ENCODE measurements around the gene RANGRF. TPM values are rescaled to one million over a fixed set of nuclear protein-coding genes. Genes with fewer than 3 reads are reported as not detected.

RANGRF gene
- total RNA-seq, 1 experiment from 2014 or later, result 15.6 TPM

- intact Hi-C loops (cut with micrococcal nuclease; ENCODE audit: unreplicated experiment), result no loop called here
- BruUV-seq (replicated peaks), result no TSS peak
- TF ChIP-seq, protein P1, sequence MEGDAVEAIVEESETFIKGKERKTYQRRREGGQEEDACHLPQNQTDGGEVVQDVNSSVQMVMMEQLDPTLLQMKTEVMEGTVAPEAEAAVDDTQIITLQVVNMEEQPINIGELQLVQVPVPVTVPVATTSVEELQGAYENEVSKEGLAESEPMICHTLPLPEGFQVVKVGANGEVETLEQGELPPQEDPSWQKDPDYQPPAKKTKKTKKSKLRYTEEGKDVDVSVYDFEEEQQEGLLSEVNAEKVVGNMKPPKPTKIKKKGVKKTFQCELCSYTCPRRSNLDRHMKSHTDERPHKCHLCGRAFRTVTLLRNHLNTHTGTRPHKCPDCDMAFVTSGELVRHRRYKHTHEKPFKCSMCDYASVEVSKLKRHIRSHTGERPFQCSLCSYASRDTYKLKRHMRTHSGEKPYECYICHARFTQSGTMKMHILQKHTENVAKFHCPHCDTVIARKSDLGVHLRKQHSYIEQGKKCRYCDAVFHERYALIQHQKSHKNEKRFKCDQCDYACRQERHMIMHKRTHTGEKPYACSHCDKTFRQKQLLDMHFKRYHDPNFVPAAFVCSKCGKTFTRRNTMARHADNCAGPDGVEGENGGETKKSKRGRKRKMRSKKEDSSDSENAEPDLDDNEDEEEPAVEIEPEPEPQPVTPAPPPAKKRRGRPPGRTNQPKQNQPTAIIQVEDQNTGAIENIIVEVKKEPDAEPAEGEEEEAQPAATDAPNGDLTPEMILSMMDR (IDR thresholded peaks at IDR 0.05; ENCODE audit: unreplicated experiment), result no peak
- no peak for DNase-seq
- CTCF ChIA-PET, result interaction anchor here (0.9 kb wide), 1 partner anchor 43 kb away, joined by 3 read pairs; no protein-coding TSS in a partner anchor
- Mint-ChIP-seq H3K4me1 (ENCODE audit: low read depth, unreplicated experiment) (no peaks in the 10 kb centered on the region), H3K27me3 (ENCODE audit: unreplicated experiment) (peaks cover 23% of the 10 kb centered on the region), H3K36me3 (ENCODE audit: insufficient read depth, unreplicated experiment) (no peaks in the 10 kb centered on the region), H3K4me3 (ENCODE audit: low read depth, unreplicated experiment) (no peak overlapping the region), H3K27ac (ENCODE audit: unreplicated experiment) (no peak overlapping the region), H3K9me3 (ENCODE audit: low read depth, unreplicated experiment) (no peaks in the 10 kb centered on the region)
These were observed 49.6 kb downstream of the RANGRF start for GRCh38 chr17:8337802-8338752.

DNA sequence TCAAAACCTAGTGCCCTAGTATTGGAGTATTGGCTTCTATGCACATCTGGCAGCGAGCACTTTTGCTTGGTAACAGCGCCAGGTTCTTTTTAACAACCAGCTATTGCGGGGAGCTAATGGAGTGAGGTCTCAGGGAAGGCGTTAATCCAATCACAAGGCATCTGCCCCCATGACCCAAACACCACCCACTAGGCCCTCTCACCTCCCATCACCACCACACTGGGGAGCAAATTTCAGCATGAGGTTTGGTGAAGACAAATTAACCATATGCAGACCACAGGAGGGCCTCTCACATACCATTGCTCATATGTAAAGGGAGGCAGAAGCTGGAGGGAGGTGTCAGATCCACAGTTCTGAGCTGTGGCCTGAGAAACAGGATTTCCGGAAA is 50.3 kb downstream of the RANGRF start:
- H3K27me3 Mint-ChIP-seq (ENCODE audit: unreplicated experiment), result peaks cover 23% of the 10 kb centered on the region
- intact Hi-C loops (cut with micrococcal nuclease; ENCODE audit: unreplicated experiment), result no loop called here
- no peak overlapping the region for H3K27ac Mint-ChIP-seq (ENCODE audit: unreplicated experiment)
- no peaks in the 10 kb centered on the region for H3K9me3 Mint-ChIP-seq (ENCODE audit: low read depth, unreplicated experiment)
- no peak for DNase-seq
- TF ChIP-seq, protein P1 (IDR thresholded peaks at IDR 0.05; ENCODE audit: unreplicated experiment), result no peak
- no peaks in the 10 kb centered on the region for H3K4me1 Mint-ChIP-seq (ENCODE audit: low read depth, unreplicated experiment)
- H3K36me3 Mint-ChIP-seq (ENCODE audit: insufficient read depth, unreplicated experiment), result no peaks in the 10 kb centered on the region
- no peak overlapping the region for H3K4me3 Mint-ChIP-seq (ENCODE audit: low read depth, unreplicated experiment)
- CTCF ChIA-PET, result interaction anchor here (0.9 kb wide), 1 partner anchor 43 kb away, joined by 3 read pairs; no protein-coding TSS in a partner anchor
- BruUV-seq (replicated peaks), result no TSS peak

GRCh38 chr17:8339540-8339939 is 51.1 kb downstream of the RANGRF start, which contains the start of gene ODF4:
Gene ODF4 (plus strand): TSS chr17:8339840. CDS start chr17:8340052, 212 bp downstream.
- intact Hi-C loops (cut with micrococcal nuclease; ENCODE audit: unreplicated experiment), result no loop called here
- TF ChIP-seq, protein P1 (IDR thresholded peaks at IDR 0.05; ENCODE audit: unreplicated experiment), result no peak
- no peak within 1 kb of the TSS for H3K4me3 Mint-ChIP-seq (ENCODE audit: low read depth, unreplicated experiment)
- H3K27me3 Mint-ChIP-seq (ENCODE audit: unreplicated experiment), result peaks cover 24% of the 10 kb centered on the region
- CTCF ChIA-PET, result no interaction called here
- H3K9me3 Mint-ChIP-seq (ENCODE audit: low read depth, unreplicated experiment), result no peaks in the 10 kb centered on the region
- no peaks in the 10 kb centered on the region for H3K4me1 Mint-ChIP-seq (ENCODE audit: low read depth, unreplicated experiment)
- BruUV-seq (replicated peaks), result no TSS peak
- no peak within 1 kb of the TSS for H3K27ac Mint-ChIP-seq (ENCODE audit: unreplicated experiment)
- H3K36me3 Mint-ChIP-seq (ENCODE audit: insufficient read depth, unreplicated experiment), result no peaks in the 10 kb centered on the region
- no peak for DNase-seq

Other genes starting within 250 kb of the RANGRF start
- not detected in 2 replicates for gene ALOX15B, start 249.6 kb upstream of the RANGRF start, total RNA-seq (2022)
- gene ALOX12B, start 201.0 kb upstream of the RANGRF start, total RNA-seq (2022), result not detected in 2 replicates
- 0.20 TPM in 1 of 2 replicates, not detected in the other for gene ALOXE3, start 170.2 kb upstream of the RANGRF start, total RNA-seq (2022)
- 0.28 and 0.69 TPM in 2 replicates for gene HES7, start 164.6 kb upstream of the RANGRF start, total RNA-seq (2022)
- gene PER1, start 136.3 kb upstream of the RANGRF start, total RNA-seq (2022), result 16.1 and 17.0 TPM in 2 replicates
- 18.1 and 22.1 TPM in 2 replicates for gene VAMP2, start 125.7 kb upstream of the RANGRF start, total RNA-seq (2022)
- gene TMEM107, start 112.3 kb upstream of the RANGRF start, total RNA-seq (2022), result 12.2 and 13.5 TPM in 2 replicates
- 3.7 and 3.9 TPM in 2 replicates for gene BORCS6, start 98.5 kb upstream of the RANGRF start, total RNA-seq (2022)
- gene AURKB, start 78.1 kb upstream of the RANGRF start, total RNA-seq (2022), result 66.8 and 78.9 TPM in 2 replicates
- gene CTC1, start 40.6 kb upstream of the RANGRF start, total RNA-seq (2022), result 31.8 and 33.2 TPM in 2 replicates
- 62.3 and 66.8 TPM in 2 replicates for gene PFAS, start 39.4 kb upstream of the RANGRF start, total RNA-seq (2022)
- gene SLC25A35, start 6.7 kb downstream of the RANGRF start, total RNA-seq (2022), result 7.2 and 7.9 TPM in 2 replicates
- not detected in 2 replicates for gene ARHGEF15, start 21.6 kb downstream of the RANGRF start, total RNA-seq (2022)
- not detected in 2 replicates for gene ODF4, start 51.2 kb downstream of the RANGRF start, total RNA-seq (2022)
- 739 and 842 TPM in 2 replicates for gene RPL26, start 94.5 kb downstream of the RANGRF start, total RNA-seq (2022)
- gene RNF222, start 109.2 kb downstream of the RANGRF start, total RNA-seq (2022), result not detected in 2 replicates
- 40.5 and 40.8 TPM in 2 replicates for gene NDEL1, start 147.2 kb downstream of the RANGRF start, total RNA-seq (2022)